H9 (cell line): Measurements from ENCODE around the gene CHPF2. TPM values are rescaled to one million over a fixed set of nuclear protein-coding genes. Genes with fewer than 3 reads are reported as not detected.

Experiments used
- DNase-seq: peaks from one replicate; pipeline ENCODE4 v3.0.0-alpha.2; 2017
- H2AFZ ChIP-seq: one replicate; pipeline ENCODE4 v1.6.1; 2013; ENCODE audit warnings: mild to moderate bottlenecking, low read length, control low read depth, moderate library complexity
- H2AK5ac ChIP-seq: 2 replicates; pipeline ENCODE4 v1.6.1; 2013; ENCODE audit warnings: low read length, control low read depth, mixed read lengths; ENCODE audit not compliant: insufficient read length
- H2BK120ac ChIP-seq: one replicate; pipeline ENCODE4 v1.6.1; 2013; ENCODE audit warnings: low read depth, mild to moderate bottlenecking, low read length, control low read depth, inconsistent platforms; ENCODE audit not compliant: poor library complexity, severe bottlenecking
- H2BK12ac ChIP-seq: 2 replicates; pipeline ENCODE4 v1.6.1; 2013; ENCODE audit warnings: low read length, control low read depth, mixed read lengths, low read depth; ENCODE audit not compliant: insufficient read length
- H2BK15ac ChIP-seq: 2 replicates; pipeline ENCODE4 v1.6.1; 2013; ENCODE audit warnings: low read depth, low read length, control low read depth
- H2BK20ac ChIP-seq: one replicate; pipeline ENCODE4 v1.6.1; 2013; ENCODE audit warnings: low read depth, mild to moderate bottlenecking, low read length, control low read depth, inconsistent platforms; ENCODE audit not compliant: poor library complexity, severe bottlenecking
- H2BK5ac ChIP-seq: 2 replicates; pipeline ENCODE4 v1.6.1; 2013; ENCODE audit warnings: low read length, control low read depth, mixed read lengths; ENCODE audit not compliant: insufficient read length
- H3K14ac ChIP-seq: 2 replicates; pipeline ENCODE4 v1.6.1; 2013; ENCODE audit warnings: low read length, control low read depth; ENCODE audit not compliant: insufficient read depth
- H3K18ac ChIP-seq: 2 replicates; pipeline ENCODE4 v1.6.1; 2013; ENCODE audit warnings: low read depth, mild to moderate bottlenecking, mixed read lengths, low read length, control low read depth; ENCODE audit not compliant: insufficient read length
- H3K23ac ChIP-seq: 2 replicates; pipeline ENCODE4 v1.6.1; 2013; ENCODE audit warnings: low read length, control low read depth, mixed read lengths, low read depth; ENCODE audit not compliant: insufficient read length
- H3K23me2 ChIP-seq: 2 replicates; pipeline ENCODE4 v1.6.1; 2013; ENCODE audit warnings: low read depth, mild to moderate bottlenecking, mixed read lengths, low read length, control low read depth; ENCODE audit not compliant: insufficient read length, poor library complexity, severe bottlenecking
- H3K27ac ChIP-seq: 2 replicates; pipeline ENCODE4 v1.5.1; 2013; ENCODE audit warnings: low read length, control low read depth, mixed read lengths, low read depth; ENCODE audit not compliant: insufficient read length
- H3K27me3 ChIP-seq: 2 replicates; pipeline ENCODE4 v1.6.1; 2013; ENCODE audit warnings: low read length, control low read depth, inconsistent platforms; ENCODE audit not compliant: insufficient read depth
- H3K4ac ChIP-seq: 2 replicates; pipeline ENCODE4 v1.6.1; 2013; ENCODE audit warnings: low read depth, mild to moderate bottlenecking, control low read depth, inconsistent platforms, low read length, moderate library complexity
- H3K4me1 ChIP-seq: 2 replicates; pipeline ENCODE4 v1.6.1; 2013; ENCODE audit warnings: low read length, control low read depth, inconsistent platforms; ENCODE audit not compliant: insufficient read depth
- H3K4me2 ChIP-seq: 2 replicates; pipeline ENCODE4 v1.6.1; 2013; ENCODE audit warnings: low read length, control low read depth, mixed read lengths; ENCODE audit not compliant: insufficient read length, insufficient read depth
- H3K56ac ChIP-seq: 2 replicates; pipeline ENCODE4 v1.6.1; 2013; ENCODE audit warnings: low read depth, mild to moderate bottlenecking, mixed read lengths, low read length, control low read depth; ENCODE audit not compliant: insufficient read length
- H3K79me1 ChIP-seq: 2 replicates; pipeline ENCODE4 v1.6.1; 2013; ENCODE audit warnings: low read depth, mild to moderate bottlenecking, moderate library complexity, low read length, control low read depth, inconsistent platforms; ENCODE audit not compliant: insufficient read depth, poor library complexity, severe bottlenecking
- H3K79me2 ChIP-seq: 2 replicates; pipeline ENCODE4 v1.6.1; 2013; ENCODE audit warnings: low read length, control low read depth, inconsistent platforms; ENCODE audit not compliant: insufficient read depth
- H3K9ac ChIP-seq: 2 replicates; pipeline ENCODE4 v1.6.1; 2013; ENCODE audit warnings: low read length, control low read depth, mixed read lengths; ENCODE audit not compliant: insufficient read length; ENCODE audit errors: extremely low read depth
- H3K9me3 ChIP-seq: one replicate; pipeline ENCODE4 v1.6.1; 2013; ENCODE audit warnings: low read depth, low read length, inconsistent platforms; ENCODE audit not compliant: control insufficient read depth
- H3T11ph ChIP-seq: one replicate; pipeline ENCODE4 v1.6.1; 2013; ENCODE audit warnings: mild to moderate bottlenecking, low read length, control low read depth, inconsistent platforms
- H4K20me1 ChIP-seq: one replicate; pipeline ENCODE4 v1.6.1; 2013; ENCODE audit not compliant: control insufficient read depth, insufficient read length, insufficient read depth
- H4K5ac ChIP-seq: 2 replicates; pipeline ENCODE4 v1.6.1; 2013; ENCODE audit warnings: low read depth, mild to moderate bottlenecking, mixed read lengths, low read length, control low read depth; ENCODE audit not compliant: insufficient read length
- H4K8ac ChIP-seq: replicated peaks from 2 replicates; pipeline ENCODE4 v1.6.1; 2013; ENCODE audit warnings: low read length, control low read depth, mixed read lengths, low read depth; ENCODE audit not compliant: insufficient read length
- H4K91ac ChIP-seq: 2 replicates; pipeline ENCODE4 v1.6.1; 2013; ENCODE audit warnings: low read depth, mild to moderate bottlenecking, moderate library complexity, mixed read lengths, low read length, control low read depth; ENCODE audit not compliant: insufficient read length
- H3K27ac Mint-ChIP-seq, 3 experiments: 2 replicates in 2 of 3; 3 replicates in 1 of 3; pipeline ENCODE4 v1.8.0; 2020 to 2021; ENCODE audit warnings: mixed read lengths in 3 of 3, mild to moderate bottlenecking in 1 of 3, moderate library complexity in 1 of 3
- H3K27me3 Mint-ChIP-seq: 2 replicates; pipeline ENCODE4 v1.8.0; 2021; ENCODE audit warnings: low read depth, mild to moderate bottlenecking, moderate library complexity, mixed read lengths
- H3K36me3 Mint-ChIP-seq, 3 experiments: 2 replicates in 2 of 3; 3 replicates in 1 of 3; pipeline ENCODE4 v1.8.0; 2020 to 2021; ENCODE audit warnings: low read depth in 3 of 3, mixed read lengths in 3 of 3; ENCODE audit not compliant: insufficient read depth in 1 of 3
- H3K4me1 Mint-ChIP-seq, 2 experiments: 2 replicates each; pipeline ENCODE4 v1.8.0; 2020; ENCODE audit warnings: mixed read lengths in 2 of 2
- H3K4me3 Mint-ChIP-seq, 2 experiments: 2 replicates in 1 of 2; 3 replicates in 1 of 2; pipeline ENCODE4 v1.8.0; 2020 to 2021; ENCODE audit warnings: mild to moderate bottlenecking in 2 of 2, mixed read lengths in 2 of 2, moderate library complexity in 1 of 2
- H3K9me3 Mint-ChIP-seq, 2 experiments: 2 replicates in 1 of 2; 3 replicates in 1 of 2; pipeline ENCODE4 v1.8.0; 2020; ENCODE audit warnings: mild to moderate bottlenecking in 2 of 2, mixed read lengths in 2 of 2, moderate library complexity in 1 of 2
- CTCF ChIP-seq: fragments of 200-600 bp; sonication (generic); conservative IDR thresholded peaks from 3 replicates; pipeline ENCODE4 v1.8.0; 2021; ENCODE audit warnings: antibody characterized with exemption, mild to moderate bottlenecking
- WGBS: extraction: QIAGEN DNeasy Blood & Tissue Kit; methylation state at CpG from one replicate; pipeline ENCODE4 v1.1.7; 2013; ENCODE audit warnings: missing lambda C conversion rate, low lambda C conversion rate, mixed read lengths; ENCODE audit not compliant: insufficient read length; ENCODE audit errors: extremely low coverage; 5-methylcytosine and 5-hydroxymethylcytosine counted together
- total RNA-seq: library from RNA; stranded (reverse); gene quantifications from 2 replicates; pipeline ENCODE4 v1.2.1, GENCODE V29; 2021

Gene CHPF2
- total RNA-seq, 1 experiment from 2014 or later, result 25.7 TPM

GRCh38 chr7:151283302-151283701, 51.0 kb downstream of the CHPF2 start:
- no peaks in the 10 kb centered on the region for H4K20me1 ChIP-seq
- no peaks in the 10 kb centered on the region; the same call in 1 of the 2 replicates for H3K27me3 ChIP-seq
- H2BK12ac ChIP-seq, result no peak overlapping the region
- no peak overlapping the region for H3K18ac ChIP-seq
- Mint-ChIP-seq H3K9me3 (no peaks in the 10 kb centered on the region; a peak in 1 of 5 replicates), H3K4me1 (peaks cover 8 to 10% of the 10 kb centered on the region in 2 experiments), H3K36me3 (no peaks in the 10 kb centered on the region; a peak in 1 of 7 replicates), H3K27me3 (peaks cover 67% of the 10 kb centered on the region), H3K27ac (no peak overlapping the region), H3K4me3 (no peak overlapping the region)
- H3K9me3 ChIP-seq, result no peaks in the 10 kb centered on the region
- WGBS, result no CpG with 5 or more reads among the region's 2 CpGs
- no peak overlapping the region for H2AK5ac ChIP-seq
- H2AFZ ChIP-seq, result no peak overlapping the region
- H3K4me2 ChIP-seq, result no peak overlapping the region
- H4K91ac ChIP-seq, result no peak overlapping the region
- H3K56ac ChIP-seq, result no peak overlapping the region
- H2BK120ac ChIP-seq, result no peak overlapping the region
- no peak overlapping the region for H4K8ac ChIP-seq
- H2BK5ac ChIP-seq, result no peak overlapping the region
- no peaks in the 10 kb centered on the region for H3K79me1 ChIP-seq
- no peaks in the 10 kb centered on the region for H3K79me2 ChIP-seq
- H2BK15ac ChIP-seq, result no peak overlapping the region
- no peak overlapping the region for H3T11ph ChIP-seq
- H4K5ac ChIP-seq, result no peak overlapping the region
- no peak for DNase-seq
- H3K4ac ChIP-seq, result no peak overlapping the region
- H3K14ac ChIP-seq, result no peak overlapping the region
- H3K23me2 ChIP-seq, result no peaks in the 10 kb centered on the region
- no peak overlapping the region for H3K23ac ChIP-seq
- H2BK20ac ChIP-seq, result no peak overlapping the region
- no peak for TF ChIP-seq CTCF
- no peak overlapping the region for H3K9ac ChIP-seq
- no peaks in the 10 kb centered on the region for H3K4me1 ChIP-seq
- H3K27ac ChIP-seq, result no peak overlapping the region
